ENCODE results near the gene DMKN. TPM values are rescaled to one million over a fixed set of nuclear protein-coding genes. Genes with fewer than 3 reads are reported as not detected.

Gene DMKN
- total RNA-seq, 1 donor from 2014 or later = 200 TPM

- no peak for DNase-seq (ENCODE audit: low read depth)
- TF ChIP-seq, protein P1, sequence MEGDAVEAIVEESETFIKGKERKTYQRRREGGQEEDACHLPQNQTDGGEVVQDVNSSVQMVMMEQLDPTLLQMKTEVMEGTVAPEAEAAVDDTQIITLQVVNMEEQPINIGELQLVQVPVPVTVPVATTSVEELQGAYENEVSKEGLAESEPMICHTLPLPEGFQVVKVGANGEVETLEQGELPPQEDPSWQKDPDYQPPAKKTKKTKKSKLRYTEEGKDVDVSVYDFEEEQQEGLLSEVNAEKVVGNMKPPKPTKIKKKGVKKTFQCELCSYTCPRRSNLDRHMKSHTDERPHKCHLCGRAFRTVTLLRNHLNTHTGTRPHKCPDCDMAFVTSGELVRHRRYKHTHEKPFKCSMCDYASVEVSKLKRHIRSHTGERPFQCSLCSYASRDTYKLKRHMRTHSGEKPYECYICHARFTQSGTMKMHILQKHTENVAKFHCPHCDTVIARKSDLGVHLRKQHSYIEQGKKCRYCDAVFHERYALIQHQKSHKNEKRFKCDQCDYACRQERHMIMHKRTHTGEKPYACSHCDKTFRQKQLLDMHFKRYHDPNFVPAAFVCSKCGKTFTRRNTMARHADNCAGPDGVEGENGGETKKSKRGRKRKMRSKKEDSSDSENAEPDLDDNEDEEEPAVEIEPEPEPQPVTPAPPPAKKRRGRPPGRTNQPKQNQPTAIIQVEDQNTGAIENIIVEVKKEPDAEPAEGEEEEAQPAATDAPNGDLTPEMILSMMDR (conservative IDR thresholded peaks at IDR 0.05; ENCODE audit: low read depth, low read length) = no peak
Measured at GRCh38 chr19:35455616-35456201, 57.7 kb downstream of the DMKN start.

DNA sequence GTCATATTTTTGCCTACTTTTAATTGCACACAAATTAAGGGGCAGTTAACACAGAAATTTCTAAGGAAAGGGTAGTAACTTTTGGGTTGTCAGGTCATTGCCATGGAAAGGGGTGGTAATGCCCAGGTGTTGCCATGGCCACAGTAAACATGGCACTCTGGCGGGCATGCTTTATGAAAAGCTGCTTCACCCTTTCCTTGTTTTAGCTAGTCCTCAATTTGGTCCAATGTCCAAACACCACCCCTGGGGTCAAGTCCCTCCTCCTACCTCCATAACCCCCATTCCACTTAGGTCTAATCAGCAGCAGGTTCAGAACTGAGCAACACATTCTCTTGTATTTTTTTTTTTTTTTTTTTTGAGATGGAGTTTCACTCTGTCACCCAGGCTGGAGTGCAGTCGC, 58.8 kb downstream of the DMKN start:
- no peak overlapping the region for H3K4me3 ChIP-seq (ENCODE audit: low read depth, low read length)
- TF ChIP-seq, protein P1 (conservative IDR thresholded peaks at IDR 0.05; ENCODE audit: low read depth, low read length) = no peak
- DNase-seq (ENCODE audit: low read depth) = no peak

More at GRCh38 chr19:35455616-35456201, 57.7 kb downstream of the DMKN start:
- no peak overlapping the region for H3K4me3 ChIP-seq (ENCODE audit: low read depth, low read length)

DNA sequence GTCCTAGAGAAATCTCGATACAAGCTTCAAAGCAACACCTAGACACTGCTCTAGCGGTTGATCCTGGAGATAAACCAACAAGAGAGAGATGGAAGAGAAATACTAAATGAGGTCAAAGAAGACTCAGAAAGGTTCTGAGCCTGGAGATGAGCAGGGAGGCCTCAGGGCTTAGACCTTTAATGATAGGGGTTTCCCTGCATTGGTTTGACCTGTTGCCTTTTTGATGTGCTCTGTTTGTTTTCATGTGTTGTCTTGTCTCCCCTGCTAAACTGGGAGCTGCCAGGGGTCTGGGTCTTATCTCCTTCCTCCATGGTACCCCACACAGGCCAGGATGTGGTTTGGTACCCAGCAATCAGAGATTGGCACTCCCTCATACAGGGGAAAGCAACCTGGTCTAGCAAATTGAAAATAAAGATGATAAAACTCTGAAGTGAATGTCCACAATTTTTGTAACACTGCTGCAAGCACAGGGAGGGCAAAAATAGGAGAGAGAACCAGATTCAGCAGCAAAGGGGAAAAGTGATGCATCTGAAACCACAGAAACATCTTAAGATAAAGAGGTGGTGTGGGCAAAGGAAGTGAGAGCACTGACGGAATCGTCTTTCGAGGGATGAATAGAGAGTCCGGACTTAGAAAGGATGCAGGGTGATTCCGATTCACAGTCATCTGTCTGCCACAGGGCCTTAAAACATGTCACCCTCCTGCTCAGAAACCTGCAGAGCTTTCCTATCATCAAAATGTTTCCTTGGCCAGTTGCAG, 61.9 kb downstream of the DMKN start:
- TF ChIP-seq, protein P1 (conservative IDR thresholded peaks at IDR 0.05; ENCODE audit: low read depth, low read length) = no peak
- no peak overlapping the region for H3K4me3 ChIP-seq (ENCODE audit: low read depth, low read length)
- DNase-seq (ENCODE audit: low read depth) = no peak

DNA sequence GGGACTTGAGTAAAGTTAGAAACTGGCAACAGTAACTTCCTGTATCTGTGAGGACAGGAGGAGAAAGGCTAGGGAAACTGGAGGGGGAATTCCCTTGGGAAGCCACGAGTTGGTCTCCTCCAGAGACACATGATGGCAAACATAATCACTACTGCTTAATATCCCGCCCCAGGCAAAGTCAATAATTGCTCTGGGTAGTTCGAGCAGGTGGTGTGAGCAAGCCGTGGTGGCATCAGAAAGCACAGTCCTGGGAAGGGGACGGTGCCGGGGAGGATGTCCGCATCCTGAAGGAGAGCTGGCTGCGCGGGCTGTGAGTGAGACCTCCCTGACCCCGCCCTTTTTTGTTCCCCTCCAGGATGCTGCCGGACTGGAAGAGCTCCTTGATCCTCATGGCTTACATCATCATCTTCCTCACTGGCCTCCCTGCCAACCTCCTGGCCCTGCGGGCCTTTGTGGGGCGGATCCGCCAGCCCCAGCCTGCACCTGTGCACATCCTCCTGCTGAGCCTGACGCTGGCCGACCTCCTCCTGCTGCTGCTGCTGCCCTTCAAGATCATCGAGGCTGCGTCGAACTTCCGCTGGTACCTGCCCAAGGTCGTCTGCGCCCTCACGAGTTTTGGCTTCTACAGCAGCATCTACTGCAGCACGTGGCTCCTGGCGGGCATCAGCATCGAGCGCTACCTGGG, 63.9 kb downstream of the DMKN start:
- no peak for DNase-seq (ENCODE audit: low read depth)
- H3K4me3 ChIP-seq (ENCODE audit: low read depth, low read length) = no peak overlapping the region
- TF ChIP-seq, protein P1 (conservative IDR thresholded peaks at IDR 0.05; ENCODE audit: low read depth, low read length) = no peak

GRCh38 chr19:35447606-35448469, 65.6 kb downstream of the DMKN start, which contains the start of gene FFAR2:
FFAR2 (plus strand) TSS chr19:35448257; CDS start chr19:35449715, 1,458 bp downstream.
- DNase-seq (ENCODE audit: low read depth) = no peak
- TF ChIP-seq, protein P1 (conservative IDR thresholded peaks at IDR 0.05; ENCODE audit: low read depth, low read length) = no peak
- no peak within 1 kb of the TSS for H3K4me3 ChIP-seq (ENCODE audit: low read depth, low read length)

Other genes with a start within 250 kb of the DMKN start
- gene USF2, start 244.7 kb downstream of the DMKN start, total RNA-seq = 62.9 and 67.6 TPM in 2 replicates
- gene HAMP, start 231.1 kb downstream of the DMKN start, total RNA-seq = not detected in 2 replicates
- 3.8 TPM in 1 of 2 replicates, not detected in the other for gene MAG, start 221.5 kb downstream of the DMKN start, total RNA-seq
- 0.23 and 4.8 TPM in 2 replicates for gene CD22, start 184.5 kb downstream of the DMKN start, total RNA-seq
- 0.06 TPM in 1 of 2 replicates, not detected in the other for gene FFAR1, start 165.7 kb downstream of the DMKN start, total RNA-seq
- not detected in 2 replicates for gene FFAR3, start 155.2 kb downstream of the DMKN start, total RNA-seq
- not detected in 2 replicates for gene GPR42, start 142.6 kb downstream of the DMKN start, total RNA-seq
- not detected in 2 replicates for gene FFAR2, start 65.4 kb downstream of the DMKN start, total RNA-seq
- not detected in 2 replicates for gene KRTDAP, start 23.2 kb downstream of the DMKN start, total RNA-seq
- not detected in 2 replicates for gene SBSN, start 14.7 kb upstream of the DMKN start, total RNA-seq
- not detected in 2 replicates for gene GAPDHS, start 19.8 kb upstream of the DMKN start, total RNA-seq
- gene TMEM147, start 32.0 kb upstream of the DMKN start, total RNA-seq = 157 and 167 TPM in 2 replicates
- not detected in 2 replicates for gene ATP4A, start 50.0 kb upstream of the DMKN start, total RNA-seq
- gene PMIS2, start 72.5 kb upstream of the DMKN start, total RNA-seq = not detected in 2 replicates
- 19.2 and 19.7 TPM in 2 replicates for gene HAUS5, start 99.1 kb upstream of the DMKN start, total RNA-seq
- 114 and 116 TPM in 2 replicates for gene RBM42, start 115.4 kb upstream of the DMKN start, total RNA-seq
- 0.35 TPM in 1 of 2 replicates, not detected in the other for gene ETV2, start 128.1 kb upstream of the DMKN start, total RNA-seq
- 496 and 575 TPM in 2 replicates for gene COX6B1, start 134.7 kb upstream of the DMKN start, total RNA-seq
- gene UPK1A, start 152.9 kb upstream of the DMKN start, total RNA-seq = not detected in 2 replicates
- not detected in 2 replicates for gene ZBTB32, start 190.9 kb upstream of the DMKN start, total RNA-seq
- 7.4 and 20.2 TPM in 2 replicates for gene KMT2B, start 204.4 kb upstream of the DMKN start, total RNA-seq
- gene IGFLR1, start 228.8 kb upstream of the DMKN start, total RNA-seq = 7.9 and 15.3 TPM in 2 replicates
- gene U2AF1L4, start 231.8 kb upstream of the DMKN start, total RNA-seq = 5.9 and 6.5 TPM in 2 replicates
- gene PSENEN, start 232.0 kb upstream of the DMKN start, total RNA-seq = 49.6 and 63.7 TPM in 2 replicates
- gene LIN37, start 234.9 kb upstream of the DMKN start, total RNA-seq = 12.7 and 18.9 TPM in 2 replicates
- gene HSPB6, start 243.4 kb upstream of the DMKN start, total RNA-seq = 0.14 and 2.0 TPM in 2 replicates
- gene PROSER3, start 244.5 kb upstream of the DMKN start, total RNA-seq = 14.3 and 14.7 TPM in 2 replicates

All from epithelial cell of proximal tubule (primary cell).